ENCODE data around the gene SGK1.
"Not testable (repeated sequence)": the region's sequence is repeated elsewhere in the genome, so short reads cannot be mapped to it uniquely, and the experiment has no call there.

The SGK1 gene

GRCh38 chr6:134216301-134217010 is 101.5 kb downstream of the SGK1 start:
- no peak for DNase-seq

GRCh38 chr6:134213410-134213809 is 104.5 kb downstream of the SGK1 start:
- DNase-seq = not testable (repeated sequence)

GRCh38 chr6:134211297-134211696 is 106.6 kb downstream of the SGK1 start:
- DNase-seq = no peak

GRCh38 chr6:134207421-134207820 is 110.5 kb downstream of the SGK1 start:
- no peak for DNase-seq

DNA sequence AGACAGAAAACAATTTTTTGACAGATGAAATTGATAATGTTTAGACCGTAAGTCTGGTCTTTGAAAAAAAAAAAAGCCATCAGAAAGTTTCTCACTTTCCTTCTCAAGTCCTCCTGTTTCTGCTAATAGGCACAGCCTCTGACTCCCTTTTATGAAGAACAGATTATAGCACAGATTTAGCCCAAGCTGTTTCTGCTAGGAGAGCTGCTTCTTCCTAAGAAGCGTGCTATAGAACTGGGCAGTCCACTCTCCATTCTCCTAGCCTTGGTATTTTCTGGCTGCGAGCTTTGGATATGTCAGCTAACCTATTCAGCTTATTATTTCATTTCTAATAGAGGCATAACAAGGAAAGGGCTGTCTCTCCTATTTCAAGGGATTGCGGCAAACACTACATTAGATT is 112.5 kb downstream of the SGK1 start:
- DNase-seq = no peak

GRCh38 chr6:134204759-134205158 is 113.2 kb downstream of the SGK1 start:
- DNase-seq = not testable (repeated sequence)

GRCh38 chr6:134204031-134204430 is 113.9 kb downstream of the SGK1 start:
- no peak for DNase-seq

- DNase-seq = no peak
Measured at GRCh38 chr6:134201716-134202115, 116.2 kb downstream of the SGK1 start.

DNA sequence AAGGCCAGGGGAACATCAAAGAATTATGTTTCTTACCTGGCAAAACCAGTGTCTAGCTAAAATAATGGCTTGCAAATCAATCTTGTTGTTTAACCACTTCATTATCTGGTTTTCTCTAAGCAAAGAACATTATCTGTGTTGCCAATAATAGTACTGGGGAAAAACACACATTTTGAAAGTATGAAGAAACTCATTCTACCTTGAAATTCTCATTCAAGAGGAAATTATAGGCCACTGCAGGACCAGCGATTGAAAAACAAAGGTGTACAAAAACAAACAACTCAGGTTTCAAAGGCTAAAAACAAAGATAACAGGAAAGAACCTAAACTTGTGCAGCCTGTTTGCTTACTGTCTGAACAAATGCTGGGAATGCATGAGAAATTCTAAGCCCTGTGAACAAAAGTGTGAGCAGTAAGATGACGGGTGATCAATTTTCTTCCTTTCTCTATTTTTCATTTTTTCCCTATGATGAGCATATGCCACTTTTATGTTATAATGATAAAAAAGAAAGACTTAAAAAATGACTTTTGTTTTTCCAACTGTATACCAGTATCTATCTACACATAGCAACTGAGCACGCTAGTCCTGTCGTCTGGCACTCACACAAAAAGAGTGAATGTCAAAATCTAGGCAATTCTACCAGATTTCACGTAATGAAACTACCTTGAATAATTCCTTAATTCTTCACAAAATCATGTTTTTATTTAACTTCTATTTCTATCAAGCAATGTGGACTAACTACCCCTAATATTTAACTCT is 117.9 kb downstream of the SGK1 start:
- peak; percentile 65 for DNase-seq

DNA sequence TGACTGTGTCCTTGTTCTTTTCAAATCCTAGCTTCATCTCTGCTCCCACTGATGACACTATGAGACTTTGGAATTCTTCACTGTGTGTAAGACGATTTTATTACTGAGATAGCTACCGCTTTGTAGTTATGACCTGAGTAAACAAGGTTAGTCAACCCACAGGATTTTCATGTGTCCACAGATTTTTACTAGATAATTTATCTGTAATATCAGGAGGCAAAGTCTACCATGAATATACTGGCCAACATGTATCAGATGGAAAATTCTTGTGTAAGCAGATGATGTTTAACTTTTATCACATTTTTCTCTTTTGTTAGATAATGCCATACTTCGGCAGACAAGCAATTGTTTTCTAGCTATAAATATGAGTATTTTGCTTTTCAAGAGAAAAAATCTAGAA is 119.8 kb downstream of the SGK1 start:
- DNase-seq = no peak

DNA sequence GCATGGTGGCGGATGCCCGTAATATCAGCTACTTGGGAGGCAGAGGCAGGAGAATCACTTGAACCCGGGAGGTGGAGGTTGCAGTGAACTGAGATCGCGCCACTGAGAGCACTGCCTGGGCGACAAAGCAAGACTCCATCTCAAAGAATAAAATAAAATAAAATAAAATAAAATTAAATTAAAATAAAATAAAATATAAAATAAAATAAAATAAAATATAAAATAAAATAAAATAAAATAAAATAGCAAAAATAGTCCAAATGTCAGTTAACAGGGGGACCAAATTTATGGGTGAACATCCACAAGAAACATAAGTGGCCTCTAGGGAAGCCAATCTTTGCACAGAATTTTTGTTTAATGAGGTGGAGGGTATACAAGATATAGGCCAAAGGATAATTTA is 120.2 kb downstream of the SGK1 start:
- not testable (repeated sequence) for DNase-seq

- no peak for DNase-seq
Measured at GRCh38 chr6:134196568-134197193, 121.2 kb downstream of the SGK1 start.

- DNase-seq = no peak
Measured at GRCh38 chr6:134195985-134196384, 121.9 kb downstream of the SGK1 start.

DNA sequence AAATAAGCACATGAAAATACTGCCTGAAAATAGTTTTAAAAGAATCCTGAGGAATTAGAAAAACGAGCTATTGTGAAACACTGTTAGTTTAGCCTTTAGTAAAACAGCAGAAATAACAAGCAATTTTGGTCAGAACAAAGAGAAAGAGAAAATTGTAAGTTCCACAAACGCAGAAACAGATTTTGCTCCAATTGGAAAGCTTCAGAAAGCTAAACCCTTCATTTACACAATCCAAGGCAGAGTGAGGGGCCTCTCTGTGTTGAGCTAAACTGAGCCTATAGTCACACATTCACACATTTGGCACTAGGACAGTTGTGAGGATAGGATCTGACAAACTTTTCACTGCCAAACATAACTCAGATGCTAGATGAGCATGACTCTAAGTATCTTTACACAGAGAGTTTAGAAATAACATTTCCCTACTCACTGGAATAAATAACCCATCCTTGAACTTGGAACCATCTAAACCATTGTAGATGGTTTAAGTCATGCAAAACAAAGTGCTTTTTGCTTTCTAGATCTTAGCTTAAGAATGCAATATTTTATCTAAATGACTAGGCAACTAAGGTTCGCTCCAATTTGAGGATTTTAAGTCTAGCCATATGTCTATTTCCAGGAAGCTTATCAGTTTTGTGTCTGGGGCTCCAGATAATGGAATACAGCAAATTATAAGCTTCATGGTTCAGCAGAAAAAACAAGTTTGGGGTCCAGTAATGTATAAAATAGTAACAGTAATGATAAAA is 122.6 kb downstream of the SGK1 start:
- DNase-seq = no peak

DNA sequence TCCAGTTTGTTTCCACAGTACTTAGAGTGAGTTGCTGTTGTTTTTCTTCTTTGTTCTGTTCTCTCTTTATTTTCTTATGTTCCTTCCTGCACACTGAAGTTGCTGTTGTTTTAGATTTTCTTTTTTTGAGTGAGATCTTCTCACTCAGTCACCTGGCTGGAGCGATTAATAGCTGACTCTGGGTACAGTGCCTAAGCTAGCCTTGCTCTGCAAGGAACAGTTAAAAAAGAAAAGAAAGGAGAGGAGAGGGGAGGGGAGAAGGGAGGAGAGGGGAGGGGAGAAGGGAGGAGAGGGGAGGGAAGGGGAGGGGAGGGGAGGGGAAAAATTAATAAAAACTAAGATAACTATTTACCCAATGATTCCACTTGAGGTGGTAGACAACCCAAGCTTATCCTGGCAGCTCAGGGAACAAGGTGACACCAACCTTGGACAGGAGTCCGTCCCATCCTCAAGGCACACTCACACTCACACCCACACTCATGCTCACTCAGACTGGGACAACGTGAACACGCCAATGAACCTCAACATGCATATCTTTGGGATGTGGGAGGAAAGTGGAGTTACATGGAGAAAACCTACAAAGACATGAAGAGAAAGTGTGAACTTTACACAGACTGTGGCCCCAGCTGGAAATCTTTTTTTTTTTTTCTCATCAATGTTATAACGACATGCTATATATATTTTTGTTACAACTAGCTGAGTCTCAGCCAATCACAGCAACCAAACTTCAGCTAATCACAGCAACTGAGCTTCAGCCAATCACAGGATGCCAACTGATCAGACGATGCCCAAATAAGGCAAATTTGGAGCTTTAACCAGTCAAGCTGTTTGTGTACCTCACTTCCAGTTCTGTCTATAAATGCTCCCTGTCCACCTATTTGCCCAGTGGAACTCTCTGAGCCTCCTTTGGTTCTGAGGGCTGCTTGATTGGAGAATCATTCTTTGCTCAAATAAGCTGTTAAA is 124.1 kb downstream of the SGK1 start:
- no peak for DNase-seq

GRCh38 chr6:134192609-134193008 is 125.3 kb downstream of the SGK1 start:
- not testable (repeated sequence) for DNase-seq

GRCh38 chr6:134190883-134191282 is 127.0 kb downstream of the SGK1 start:
- DNase-seq = no peak

DNA sequence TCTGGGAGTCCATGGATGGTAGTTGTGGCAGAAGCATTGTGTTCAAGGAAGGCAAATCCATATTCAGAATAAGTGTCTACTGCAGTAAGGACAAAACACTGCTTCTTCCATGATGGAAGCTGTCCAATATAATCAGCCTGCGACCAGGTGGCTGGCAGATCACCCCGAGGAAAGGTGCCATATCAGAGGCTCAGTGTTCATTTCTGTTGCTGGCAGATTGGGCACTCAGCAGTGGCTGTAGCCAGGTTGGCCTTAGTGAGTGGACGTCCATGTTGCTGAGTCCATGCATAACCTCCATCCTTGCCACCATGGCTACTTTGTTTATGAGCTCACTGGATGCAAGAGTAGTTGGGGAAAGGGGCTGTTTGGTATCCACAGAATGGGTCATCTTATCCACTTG is 130.2 kb downstream of the SGK1 start:
- no peak for DNase-seq

DNA sequence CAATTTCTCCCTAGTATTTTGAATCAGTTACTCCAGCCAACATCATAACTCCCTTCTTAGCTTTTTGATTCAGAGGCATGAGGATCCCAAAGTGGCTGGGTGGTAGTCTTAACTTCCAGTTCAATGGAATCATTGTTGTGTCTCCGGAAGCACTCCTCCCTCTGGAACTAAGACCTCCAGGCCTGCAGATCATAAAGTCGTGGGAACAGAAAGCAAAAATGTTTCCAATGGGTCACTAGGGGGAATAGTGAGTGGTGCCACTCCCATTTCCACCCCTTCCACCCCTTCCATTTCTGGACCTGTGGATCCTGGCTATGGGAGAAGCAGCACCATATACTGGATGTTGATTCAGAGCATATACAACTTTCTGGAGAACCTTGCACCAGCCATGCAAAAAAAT is 130.8 kb downstream of the SGK1 start:
- DNase-seq = no peak

DNA sequence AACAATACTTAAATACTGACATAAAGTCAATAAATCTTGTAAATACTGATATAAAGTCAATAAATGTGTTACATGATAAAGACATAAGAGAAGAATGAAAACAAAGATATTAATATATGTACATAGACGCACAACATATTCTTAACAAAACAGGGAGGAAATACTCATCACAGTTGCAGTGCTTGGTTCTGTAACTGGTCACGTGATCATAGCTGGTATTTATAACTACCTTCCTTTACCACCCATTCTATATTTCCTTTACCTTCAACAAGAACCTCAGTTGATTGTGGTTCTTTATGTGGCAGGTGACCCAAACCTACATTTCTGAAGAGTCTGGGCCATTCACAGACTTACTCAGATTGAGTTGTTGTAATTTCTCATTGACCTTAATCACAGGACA is 131.6 kb downstream of the SGK1 start:
- DNase-seq = no peak

GRCh38 chr6:134185277-134185676 is 132.6 kb downstream of the SGK1 start:
- no peak for DNase-seq

- DNase-seq = no peak
Measured at GRCh38 chr6:134183844-134184243, 134.1 kb downstream of the SGK1 start.
